RPMI7951 (cell line): ENCODE results near the gene CTNNBL1. TPM values are rescaled to one million over a fixed set of nuclear protein-coding genes. Genes with fewer than 3 reads are reported as not detected.
A peak's percentile ranks its signal among the peaks of the same experiment; 100 is the strongest.
"Not testable (repeated sequence)": the region's sequence is repeated elsewhere in the genome, so short reads cannot be mapped to it uniquely, and the experiment has no call there.

ENCODE experiments used
- DNase-seq: peaks from one replicate; pipeline ENCODE4 v3.0.0-alpha.2; 2012; ENCODE audit warnings: low read depth
- total RNA-seq: library from RNA; depleted of rRNA; stranded (reverse); fragments of >200 nt; shearing (Covaris generic); gene quantifications from 2 replicates; pipeline ENCODE4 v1.2.3, GENCODE V29; 2014

The CTNNBL1 gene
- total RNA-seq, 1 experiment from 2014 or later = 57.9 TPM

DNA sequence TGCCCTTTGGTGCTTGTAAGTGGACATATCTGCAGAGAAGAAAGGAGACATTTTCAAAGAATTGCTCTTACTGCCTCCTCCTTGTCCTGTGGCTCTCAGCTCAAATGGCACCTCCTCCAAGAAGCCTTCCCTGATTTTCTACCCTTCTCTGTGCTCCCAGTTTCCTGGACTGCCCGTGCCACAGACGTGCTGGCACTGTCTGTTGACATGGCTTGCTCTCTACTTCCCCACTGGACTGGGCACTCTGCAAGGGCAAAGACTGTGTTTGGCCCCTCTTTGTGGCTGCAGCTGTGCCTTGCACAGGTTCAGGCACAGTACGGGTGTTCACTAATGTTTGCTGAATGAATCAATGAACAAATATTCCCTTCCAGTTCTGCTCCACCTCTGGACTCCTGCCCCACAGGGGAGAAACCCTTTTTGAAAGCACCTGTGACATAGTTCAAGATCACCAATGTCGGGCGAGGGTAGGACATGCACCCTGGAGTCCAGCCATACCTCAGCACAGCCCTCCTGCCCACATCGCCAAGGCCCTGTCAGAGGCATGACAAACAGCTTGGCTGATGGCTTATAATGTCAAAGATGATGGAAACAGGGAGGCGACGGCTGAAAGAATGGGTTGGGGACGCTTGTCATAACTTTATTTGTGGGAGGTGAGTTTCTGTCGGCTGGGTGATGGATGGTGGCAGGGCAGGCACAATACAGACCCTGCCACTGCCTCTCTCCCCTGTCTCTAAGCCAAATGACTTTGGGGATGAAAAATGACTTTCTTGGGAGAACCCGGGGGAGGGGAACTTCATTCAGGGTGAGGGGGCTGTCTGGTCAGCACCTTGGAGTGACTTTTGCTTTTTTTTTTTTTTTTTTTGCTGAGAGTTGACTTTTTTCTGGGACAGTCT lies 15.6 kb upstream of the CTNNBL1 start:
- DNase-seq = no peak

DNA sequence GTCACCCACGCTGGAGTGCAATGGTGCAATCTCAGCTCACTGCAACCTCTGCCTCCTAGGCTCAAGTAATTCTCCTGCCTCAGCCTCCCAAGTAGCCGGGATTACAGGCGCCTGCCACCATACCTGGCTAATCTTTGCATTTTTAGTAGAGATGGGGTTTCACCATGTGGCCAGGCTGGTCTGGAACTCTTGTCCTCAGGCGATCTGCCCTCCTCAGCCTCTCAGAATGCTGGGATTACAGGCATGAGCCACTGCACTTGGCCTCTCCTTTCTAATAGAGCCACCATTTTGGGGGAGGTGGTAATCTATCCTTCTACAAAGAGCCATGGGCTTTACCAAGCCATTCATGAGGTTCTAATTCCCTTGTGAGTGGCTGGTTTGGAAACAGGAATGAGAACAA lies 14.1 kb upstream of the CTNNBL1 start:
- not testable (repeated sequence) for DNase-seq

DNA sequence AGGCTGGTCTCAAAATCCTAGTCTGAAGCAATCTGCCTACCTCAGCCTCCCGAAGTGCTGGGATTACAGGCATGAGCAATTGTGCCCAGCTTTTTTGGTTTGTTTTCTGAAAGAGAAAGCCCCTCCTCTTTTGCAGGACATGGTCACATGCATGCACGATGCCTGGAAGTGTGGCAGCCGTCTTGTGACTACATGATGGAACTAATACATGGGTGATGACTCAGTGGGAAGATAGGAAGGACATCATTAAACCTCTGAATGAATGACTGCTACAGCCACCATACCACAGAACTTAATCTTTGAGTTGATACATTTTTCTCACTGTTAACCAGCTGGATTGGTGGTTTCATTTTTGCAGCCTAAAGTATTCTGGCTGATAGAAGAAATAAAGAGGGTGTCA lies 13.4 kb upstream of the CTNNBL1 start:
- peak; percentile 61 for DNase-seq

DNA sequence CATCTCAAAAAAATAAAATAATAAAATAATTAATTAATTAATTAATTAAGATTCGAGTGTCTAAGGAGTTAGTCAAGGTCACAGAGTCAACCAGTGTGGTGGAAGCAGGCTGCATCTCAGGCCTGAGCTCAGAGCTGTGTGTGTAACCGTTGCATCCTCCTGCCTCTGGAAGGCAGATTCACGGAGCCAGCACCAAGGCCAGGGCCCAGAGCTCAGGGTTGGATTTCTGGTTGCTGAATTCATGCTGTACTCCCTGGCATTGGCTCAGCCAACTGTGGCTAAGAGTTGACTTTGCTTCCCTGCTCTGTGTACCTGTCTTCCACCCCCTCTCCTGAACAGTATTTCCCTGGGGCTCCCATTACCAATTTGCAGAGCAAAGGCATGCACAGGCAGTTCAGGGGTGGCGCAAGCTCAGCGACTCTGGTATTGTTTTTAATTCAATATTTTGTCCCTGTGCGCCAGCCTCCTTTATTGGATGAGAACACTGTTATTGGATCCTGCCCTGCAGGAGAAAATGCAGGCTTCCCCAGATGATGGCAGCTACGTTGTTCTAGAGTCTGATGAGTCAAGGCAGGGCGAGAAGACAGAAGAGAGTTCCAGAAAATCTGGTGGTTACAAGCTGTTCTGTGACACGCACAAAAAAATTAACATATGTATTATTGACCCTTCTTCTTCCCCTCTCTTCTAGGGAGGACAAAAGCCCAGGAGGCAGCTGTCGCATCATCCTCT lies 12.3 kb upstream of the CTNNBL1 start:
- DNase-seq = peak; percentile 5

DNA sequence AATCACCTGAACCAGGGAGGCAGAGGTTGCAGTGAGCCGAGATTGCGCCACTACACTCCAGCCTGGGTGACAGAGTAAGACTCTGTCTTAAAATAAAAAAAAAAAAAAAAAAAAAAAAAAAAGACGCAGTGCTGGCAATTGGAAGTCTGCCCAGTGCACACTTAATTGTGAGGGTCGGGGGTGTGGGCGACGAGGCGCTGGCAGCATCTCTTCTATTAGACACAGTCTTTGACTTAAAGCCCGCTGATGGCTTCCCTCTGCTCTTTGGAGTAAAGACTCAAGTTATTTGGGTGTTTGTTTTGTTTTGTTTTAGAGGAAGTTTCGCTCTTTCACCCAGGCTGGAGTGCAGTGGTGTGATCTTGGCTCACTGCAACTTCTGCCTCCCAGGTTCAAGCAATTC lies 10.7 kb upstream of the CTNNBL1 start:
- DNase-seq = not testable (repeated sequence)

DNA sequence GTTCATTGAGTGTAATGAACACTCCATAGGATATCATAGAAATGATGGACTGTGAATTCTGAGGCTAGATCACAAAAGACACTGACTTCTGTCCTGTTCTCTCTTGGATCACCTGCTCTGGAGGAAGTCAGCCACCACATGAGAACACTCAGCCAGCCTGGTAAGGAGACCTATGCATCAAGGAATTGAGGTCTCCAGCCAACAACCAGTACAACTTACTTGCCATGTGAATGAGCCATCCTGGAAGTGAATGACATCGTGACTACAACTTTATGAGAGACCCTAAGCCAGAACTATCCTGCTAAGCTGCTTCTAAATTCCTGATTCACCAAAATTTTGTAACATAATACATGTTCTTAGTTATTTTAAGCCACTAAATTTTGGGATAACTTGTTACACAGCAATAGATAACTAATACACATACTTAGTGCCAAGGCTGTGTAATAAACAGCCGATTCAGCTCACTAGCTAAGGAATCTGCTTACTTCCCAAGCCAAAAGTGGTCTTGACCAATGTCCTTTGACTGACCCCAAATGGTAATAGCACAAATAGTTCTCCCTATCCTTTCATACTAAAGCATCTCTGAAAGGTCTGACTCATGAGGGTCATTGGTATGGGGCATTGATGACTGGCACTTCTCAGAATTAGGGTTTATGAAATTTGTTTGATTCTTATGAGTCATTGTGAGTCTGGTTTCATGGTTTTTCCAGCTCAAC lies 6.9 kb upstream of the CTNNBL1 start:
- peak; percentile 46 for DNase-seq

DNA sequence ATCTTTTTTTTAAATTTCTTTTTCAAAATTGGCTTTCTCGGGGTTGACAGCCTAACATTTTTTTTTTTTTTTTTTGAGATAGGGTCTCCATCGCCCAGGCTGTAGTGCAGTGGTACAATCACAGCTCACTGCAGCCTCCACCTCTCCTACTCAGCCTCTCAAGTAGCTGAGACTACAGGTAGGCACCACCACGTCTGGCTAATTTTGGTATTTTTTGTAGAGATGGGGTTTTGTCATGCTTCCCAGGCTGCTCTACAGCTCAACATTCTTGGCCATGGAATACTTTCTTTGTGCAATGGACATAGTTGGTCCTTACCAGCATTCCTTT lies 6.4 kb upstream of the CTNNBL1 start:
- no peak for DNase-seq

DNA sequence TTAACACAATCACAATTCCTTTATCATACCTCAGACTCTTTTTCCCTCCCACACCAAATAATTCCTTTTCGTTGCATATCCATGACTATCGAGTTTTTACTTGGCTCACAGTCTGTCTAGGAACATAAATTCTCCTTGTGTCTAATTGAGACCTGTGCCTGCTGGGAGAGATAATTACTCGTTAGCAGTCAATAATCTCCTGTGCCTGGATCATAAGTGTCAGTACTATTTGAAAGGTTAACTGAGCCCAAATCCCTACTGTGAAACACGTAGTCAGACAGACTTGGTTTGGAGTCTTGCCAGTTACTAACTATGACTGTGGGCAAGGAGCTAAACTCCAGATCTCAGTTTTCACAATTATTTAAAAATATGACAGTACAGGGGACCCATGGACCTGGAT lies 5.7 kb upstream of the CTNNBL1 start:
- DNase-seq = no peak

DNA sequence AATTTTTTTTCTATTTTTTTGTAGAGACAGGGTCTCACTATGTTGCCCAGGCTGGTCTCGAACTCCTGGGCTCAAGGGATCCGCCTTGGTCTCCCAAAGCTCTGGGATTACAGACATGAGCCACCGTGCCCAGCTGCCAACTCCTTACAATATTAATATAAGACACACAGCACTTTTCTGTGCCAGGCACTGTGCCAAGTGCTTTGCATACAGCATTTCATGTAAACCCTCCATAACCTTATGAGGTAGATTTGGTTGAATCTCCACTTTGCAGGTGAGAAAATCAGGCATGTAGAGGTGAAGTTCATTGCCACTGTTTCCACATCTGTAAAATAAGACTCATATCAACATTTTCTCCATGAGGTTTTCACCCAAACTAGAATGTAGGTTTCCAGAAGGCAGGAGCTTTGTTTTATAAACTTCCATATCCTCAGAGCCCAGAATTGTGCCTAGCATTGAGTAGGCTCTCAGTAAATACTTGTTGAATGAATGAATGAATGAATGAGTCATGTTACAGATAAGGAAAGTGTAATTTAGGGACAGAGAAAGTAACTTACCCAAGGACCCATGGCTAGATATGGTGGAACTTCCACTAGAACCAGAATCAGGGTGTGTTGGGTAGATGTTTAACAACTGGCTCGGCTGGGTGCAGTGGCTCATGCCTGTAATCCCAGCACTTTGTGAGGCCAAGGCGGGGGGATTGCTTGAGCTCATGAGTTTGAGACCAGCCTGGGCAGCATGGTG lies 3.0 kb upstream of the CTNNBL1 start:
- DNase-seq = no peak

DNA sequence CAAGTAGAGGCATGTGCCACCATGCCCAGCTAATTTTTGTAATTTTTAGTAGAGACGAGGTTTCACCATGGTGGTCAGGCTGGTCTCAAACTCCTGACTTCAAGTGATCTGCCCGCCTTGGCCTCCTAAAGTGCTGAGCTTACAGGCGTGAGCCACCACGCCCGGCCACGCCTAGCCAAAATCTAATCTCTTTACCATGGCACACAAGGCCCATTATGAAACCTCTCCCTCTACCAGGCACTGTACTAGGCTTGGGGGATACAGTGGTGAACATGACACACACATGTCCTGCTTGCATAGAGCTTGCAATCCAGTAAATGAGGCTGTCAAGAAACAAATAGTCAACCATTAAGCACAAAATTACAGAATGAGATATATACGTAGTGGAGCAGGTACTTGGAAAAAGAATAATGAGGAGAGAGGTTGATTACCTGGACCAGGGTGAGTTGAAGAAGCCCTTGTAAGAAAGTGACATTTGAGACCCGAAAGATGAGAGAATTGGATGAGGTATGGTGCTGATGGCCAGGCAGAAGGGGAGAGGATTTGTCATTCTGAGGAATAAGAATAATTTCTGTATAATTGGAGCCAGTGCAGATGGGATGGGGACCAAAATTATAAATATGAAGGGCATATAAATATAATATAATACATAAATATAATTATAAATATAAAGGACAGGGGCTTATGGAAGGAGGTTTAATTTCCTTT lies 1.2 kb upstream of the CTNNBL1 start:
- no peak for DNase-seq

DNA sequence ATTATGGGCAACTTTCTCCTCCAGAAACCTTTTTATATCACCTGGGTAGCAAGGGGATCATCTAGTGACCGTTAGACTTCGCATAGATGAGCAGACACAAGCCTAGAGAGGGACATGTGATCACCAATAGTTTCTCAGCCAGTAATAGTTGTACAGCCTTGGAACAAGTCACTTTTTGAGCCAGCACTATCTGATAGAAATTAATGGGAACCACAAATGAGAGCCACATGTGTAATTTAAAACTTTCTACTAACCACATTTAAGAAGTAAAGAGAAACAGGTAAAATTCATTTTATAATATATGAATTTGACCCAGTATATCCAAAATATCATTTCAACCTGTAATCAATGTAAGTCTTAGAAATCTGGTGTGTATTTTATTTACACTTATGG lies 592 bp upstream of the CTNNBL1 start:
- DNase-seq = peak; percentile 33

DNA sequence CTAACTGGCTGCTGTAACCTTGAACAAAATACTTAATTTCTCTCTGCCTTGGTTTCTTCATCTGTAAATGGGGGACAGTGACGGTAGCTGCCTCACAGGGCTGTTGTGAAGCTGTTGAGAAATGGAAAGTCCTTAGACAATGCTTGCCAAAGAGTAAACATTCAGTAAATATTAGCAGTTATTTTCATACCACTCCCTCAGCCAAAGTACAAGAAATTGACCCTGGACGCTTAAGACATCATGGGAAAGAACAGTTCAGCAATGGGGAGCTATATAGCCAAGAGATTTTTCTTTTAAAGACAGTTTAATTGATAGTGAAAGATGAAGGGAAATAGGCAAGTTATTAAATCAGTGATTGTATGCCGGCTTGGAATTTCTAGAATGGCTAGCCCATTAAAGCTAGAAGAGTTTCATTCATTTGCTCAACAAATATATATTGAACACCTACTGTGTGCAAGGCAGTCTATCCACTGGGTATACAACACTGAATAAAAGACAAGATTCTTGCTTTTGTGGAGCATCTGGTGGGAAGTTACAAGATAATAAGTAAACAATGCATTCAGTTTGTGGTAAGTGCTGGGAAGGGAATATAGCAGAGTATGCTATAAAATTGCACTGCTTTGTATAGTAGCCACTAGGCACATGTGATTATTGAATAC lies 2.0 kb downstream of the CTNNBL1 start:
- DNase-seq = no peak

DNA sequence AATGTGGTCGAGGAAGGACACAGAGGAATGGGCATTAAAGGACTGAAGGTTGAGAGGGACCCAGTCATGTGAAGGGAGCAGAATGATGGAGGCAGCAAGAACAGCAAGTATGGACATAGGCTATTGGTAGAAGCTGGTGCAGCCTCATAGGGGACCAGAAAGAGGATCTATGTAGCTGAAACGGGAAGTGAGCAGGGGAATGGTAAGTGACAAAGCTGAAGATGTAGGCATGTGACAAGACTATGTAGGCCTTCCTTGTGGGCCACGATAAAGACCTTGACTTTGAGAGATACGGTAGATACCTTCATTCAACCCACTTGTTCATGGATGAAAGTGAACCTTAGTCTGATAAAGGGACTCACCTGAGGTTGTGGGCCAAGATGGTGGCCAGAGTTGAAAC lies 3.5 kb downstream of the CTNNBL1 start:
- no peak for DNase-seq

DNA sequence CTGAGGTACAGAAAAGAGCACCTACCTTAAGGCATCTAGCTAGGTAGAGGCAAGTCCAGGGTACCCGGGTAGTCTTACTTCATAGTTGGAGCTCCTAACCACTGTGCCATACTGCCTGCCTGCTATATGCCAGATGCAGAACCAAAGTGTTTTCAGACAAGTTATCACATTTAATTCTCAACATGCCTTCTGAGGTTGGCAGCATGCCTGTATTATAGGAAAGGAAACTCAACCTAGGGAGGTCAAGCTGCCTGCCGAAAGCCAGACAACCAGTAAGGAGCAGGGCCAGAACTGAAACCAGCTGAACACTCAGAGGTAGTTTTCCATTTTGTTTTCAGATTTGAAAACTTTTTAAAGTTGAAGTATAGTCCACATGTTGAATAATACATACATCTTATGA lies 5.4 kb downstream of the CTNNBL1 start:
- DNase-seq = no peak

DNA sequence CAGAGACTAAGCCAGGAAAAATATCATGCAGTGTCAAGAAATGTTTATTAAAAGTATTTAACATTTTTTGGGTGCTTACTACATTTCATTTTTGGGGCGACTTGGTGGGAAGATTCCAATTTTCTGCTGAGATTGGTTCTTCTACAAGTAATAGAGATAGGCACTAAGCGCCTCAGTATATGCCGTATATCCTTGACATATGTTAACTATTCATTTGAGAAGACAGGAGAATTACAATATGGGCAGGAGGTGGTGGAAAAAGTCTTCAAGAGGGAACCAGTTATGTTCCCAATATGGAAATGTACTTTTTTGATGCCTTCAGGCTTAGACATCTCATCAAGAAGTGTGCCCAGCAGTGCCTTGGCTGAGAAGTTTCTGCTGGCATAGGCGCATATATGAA lies 6.5 kb downstream of the CTNNBL1 start:
- no peak for DNase-seq

DNA sequence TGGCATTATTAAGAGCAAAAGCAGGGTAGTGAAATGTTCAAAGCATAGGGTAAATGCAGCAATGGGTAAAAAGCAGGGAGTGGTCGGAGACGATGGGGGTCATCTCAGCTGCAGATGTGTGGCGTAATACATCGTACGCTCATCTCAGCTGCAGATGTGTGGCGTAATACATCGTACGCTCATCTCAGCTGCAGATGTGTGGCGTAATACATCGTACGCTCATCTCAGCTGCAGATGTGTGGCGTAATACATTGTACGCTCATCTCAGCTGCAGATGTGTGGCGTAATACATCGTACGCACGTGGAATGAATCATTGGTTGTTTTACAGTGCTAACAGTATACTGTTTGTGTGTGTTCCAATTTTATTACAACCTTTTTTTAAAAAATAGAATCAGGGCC lies 7.8 kb downstream of the CTNNBL1 start:
- DNase-seq = peak; percentile 44

DNA sequence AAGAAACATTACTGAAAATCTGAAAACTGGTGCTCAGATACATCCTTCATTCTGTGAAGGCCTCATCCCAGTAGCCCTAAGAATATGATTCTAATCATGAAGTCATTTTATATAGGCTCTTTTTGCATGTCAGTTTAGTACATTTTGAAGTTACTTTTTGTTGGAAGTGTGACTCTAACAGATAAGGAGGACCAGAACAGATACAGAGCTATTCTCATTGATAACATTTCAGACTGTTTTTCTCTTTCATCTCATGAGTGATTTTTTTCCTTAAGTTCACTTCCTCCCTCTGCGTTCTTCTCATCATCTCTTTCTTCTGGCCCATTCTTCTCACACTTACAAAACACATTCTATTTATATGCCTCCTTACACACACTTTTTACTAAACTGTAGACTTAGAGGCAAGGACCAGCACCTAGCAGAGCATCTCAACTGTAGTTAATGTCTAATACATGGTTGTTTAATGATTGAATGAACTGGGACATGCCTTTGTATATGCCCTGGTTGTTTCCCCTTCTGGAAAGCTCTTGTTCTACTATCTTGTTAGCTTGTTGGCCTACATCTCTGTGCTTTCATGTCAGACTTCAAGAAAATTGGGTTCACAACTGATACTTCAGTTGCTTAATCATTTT lies 8.7 kb downstream of the CTNNBL1 start:
- no peak for DNase-seq

DNA sequence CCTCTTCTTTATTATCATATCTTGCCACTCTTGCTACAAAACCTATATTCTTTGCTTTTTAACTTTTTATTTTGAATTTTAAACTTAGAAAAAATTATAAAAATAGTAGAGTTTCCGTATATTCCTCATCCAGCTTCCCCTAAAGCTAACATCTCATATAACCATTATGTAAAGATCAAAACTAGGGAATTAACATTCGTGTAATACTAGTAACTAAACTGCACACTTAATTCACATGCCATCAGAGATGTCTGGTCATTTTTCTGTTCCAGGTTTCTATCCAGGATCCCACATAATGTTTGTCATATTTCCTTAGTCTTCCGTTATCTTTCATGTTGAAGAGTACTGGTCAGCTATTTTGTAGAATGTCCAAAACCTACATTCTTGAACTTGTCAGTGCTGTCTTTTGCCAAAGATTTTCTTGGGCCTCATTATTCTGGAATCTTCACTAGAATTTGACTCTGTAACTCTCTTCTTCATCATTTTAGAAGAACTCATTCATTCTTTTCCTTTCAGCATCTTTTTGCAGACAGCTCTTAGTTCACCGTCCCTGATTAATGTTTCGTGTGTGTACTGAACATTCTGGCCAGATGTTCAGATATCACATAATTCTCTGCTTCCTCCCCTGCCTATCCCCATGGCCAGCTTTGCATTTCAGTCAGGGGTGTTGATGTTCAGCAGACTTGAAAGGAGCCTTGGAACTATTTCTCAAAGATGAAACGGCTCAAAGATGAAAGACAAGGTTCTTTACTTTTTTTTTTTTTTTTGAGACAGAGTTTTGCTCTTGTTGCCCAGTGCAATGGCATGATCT lies 9.4 kb downstream of the CTNNBL1 start:
- no peak for DNase-seq

DNA sequence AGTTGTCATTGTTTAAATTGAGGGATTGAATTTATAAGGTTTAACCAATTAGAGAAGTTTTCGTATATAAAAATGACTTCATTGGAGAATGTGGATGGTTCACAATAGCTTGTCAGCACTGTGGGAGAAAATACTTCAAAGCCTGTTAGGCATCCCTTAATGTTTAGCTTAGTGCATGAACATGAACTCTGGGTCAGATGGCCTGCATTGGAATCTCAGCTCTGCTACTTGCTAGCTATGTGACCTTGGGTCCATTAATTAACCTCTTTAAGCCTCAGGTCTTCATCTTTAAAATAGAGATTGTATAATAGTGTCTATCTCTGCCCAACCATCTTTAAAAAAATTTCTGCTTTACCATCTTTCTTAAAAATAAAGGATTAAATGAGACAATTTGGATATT lies 11.1 kb downstream of the CTNNBL1 start:
- DNase-seq = no peak
